Type B pancreatic cell (in vitro differentiated cells): Measurements from ENCODE around the gene CARHSP1. TPM values are rescaled to one million over a fixed set of nuclear protein-coding genes. Genes with fewer than 3 reads are reported as not detected.
A peak's percentile ranks its signal among the peaks of the same experiment; 100 is the strongest.
"Not testable (repeated sequence)": the region's sequence is repeated elsewhere in the genome, so short reads cannot be mapped to it uniquely, and the experiment has no call there.

Experiments
- DNase-seq: peaks from one replicate; pipeline ENCODE4 v3.0.0; 2021; ENCODE audit warnings: mixed read lengths; ENCODE audit not compliant: unreplicated experiment; ENCODE audit errors: extremely low spot score
- H3K27ac Mint-ChIP-seq: 2 replicates; pipeline ENCODE4 v1.8.0; 2021; ENCODE audit warnings: mild to moderate bottlenecking, mixed read lengths
- H3K27me3 Mint-ChIP-seq: 2 replicates; pipeline ENCODE4 v1.8.0; 2021; ENCODE audit warnings: mixed read lengths
- H3K36me3 Mint-ChIP-seq: 2 replicates; pipeline ENCODE4 v1.8.0; 2021; ENCODE audit warnings: mixed read lengths
- H3K4me1 Mint-ChIP-seq: one replicate; pipeline ENCODE4 v1.8.0; 2021; ENCODE audit warnings: mixed read lengths; ENCODE audit not compliant: unreplicated experiment
- H3K4me3 Mint-ChIP-seq: 2 replicates; pipeline ENCODE4 v1.8.0; 2021; ENCODE audit warnings: mild to moderate bottlenecking, mixed read lengths
- H3K9me3 Mint-ChIP-seq: 2 replicates; pipeline ENCODE4 v1.8.0; 2021; ENCODE audit warnings: mixed read lengths
- CTCF ChIP-seq: fragments of 200-600 bp; sonication (generic); conservative IDR thresholded peaks from 2 replicates; pipeline ENCODE4 v1.5.0; 2021; ENCODE audit warnings: antibody characterized with exemption, mild to moderate bottlenecking
- total RNA-seq: library from RNA; stranded (reverse); gene quantifications from 2 replicates; pipeline ENCODE4 v1.2.1, GENCODE V29; 2021; ENCODE audit warnings: low replicate concordance

CARHSP1 gene
- total RNA-seq, 1 donor from 2014 or later, result 84.6 TPM

DNA sequence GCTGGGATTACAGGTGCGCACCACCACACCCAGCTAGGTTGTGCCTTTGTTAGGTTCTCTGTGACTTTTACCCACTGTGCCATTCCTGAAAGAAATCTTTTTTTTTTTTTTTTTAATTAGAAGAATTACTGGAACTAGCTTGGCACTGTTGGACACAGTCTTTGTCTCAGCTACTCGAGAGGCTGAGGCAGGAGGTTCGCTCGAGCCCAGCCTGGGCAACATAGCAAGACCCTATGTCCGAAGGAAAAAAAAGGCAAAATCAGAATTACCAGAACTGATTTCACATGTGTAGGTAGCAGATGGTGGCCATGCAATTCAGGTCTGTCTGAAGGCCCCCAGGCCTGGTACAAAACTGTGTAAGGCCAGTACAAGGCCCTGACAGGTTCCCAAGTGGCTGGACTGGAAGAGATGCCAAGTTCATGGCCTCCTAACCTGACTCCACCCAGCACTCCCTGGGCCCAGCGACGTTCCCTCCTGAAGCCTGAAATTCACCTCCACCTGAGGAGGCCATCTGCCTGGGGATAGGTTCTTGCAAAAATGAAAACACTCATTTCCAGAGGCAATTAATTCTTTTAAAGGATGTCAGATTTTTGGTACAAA lies 23.0 kb downstream of the CARHSP1 start:
- Mint-ChIP-seq H3K27me3 (no peaks in the 10 kb centered on the region), H3K4me3 (no peak overlapping the region), H3K9me3 (no peaks in the 10 kb centered on the region), H3K27ac (no peak overlapping the region), H3K36me3 (peaks cover 23% of the 10 kb centered on the region), H3K4me1 (peaks cover 8% of the 10 kb centered on the region)
- no peak for DNase-seq
- TF ChIP-seq CTCF, result no peak

- not testable (repeated sequence) for H3K27me3 Mint-ChIP-seq, H3K4me1 Mint-ChIP-seq, DNase-seq, H3K9me3 Mint-ChIP-seq, H3K27ac Mint-ChIP-seq, H3K4me3 Mint-ChIP-seq
- H3K36me3 Mint-ChIP-seq, result peaks cover 23% of the 10 kb centered on the region
Observed at GRCh38 chr16:8843296-8843695, 25.5 kb downstream of the CARHSP1 start.

- not testable (repeated sequence) for H3K27me3 Mint-ChIP-seq, H3K9me3 Mint-ChIP-seq, DNase-seq, H3K4me1 Mint-ChIP-seq, H3K4me3 Mint-ChIP-seq
- peak overlapping the region; percentile 42 for H3K27ac Mint-ChIP-seq
- peaks cover 23% of the 10 kb centered on the region for H3K36me3 Mint-ChIP-seq
Observed at GRCh38 chr16:8842016-8842415, 26.8 kb downstream of the CARHSP1 start.

DNA sequence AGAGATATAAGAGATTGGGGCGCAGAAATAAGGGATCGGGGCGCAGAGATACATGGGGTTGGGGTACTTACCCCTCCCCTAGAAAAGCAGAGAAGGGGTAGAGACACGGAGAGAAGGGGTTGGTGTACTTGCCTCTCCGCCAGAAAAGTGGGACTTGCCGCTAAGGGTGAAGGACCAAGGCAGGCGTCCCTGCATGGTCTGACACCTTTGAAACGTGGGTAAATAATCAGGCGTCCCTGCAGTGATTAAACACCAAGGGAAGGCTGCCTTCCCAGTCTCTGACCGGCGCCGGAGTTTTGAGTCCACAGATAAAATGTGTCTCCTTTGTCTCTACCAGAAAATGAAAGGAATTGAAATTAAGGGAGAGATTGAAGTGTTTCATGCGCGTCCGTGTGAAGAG lies 31.2 kb downstream of the CARHSP1 start:
- not testable (repeated sequence) for DNase-seq, H3K9me3 Mint-ChIP-seq, H3K4me3 Mint-ChIP-seq, H3K27ac Mint-ChIP-seq, H3K27me3 Mint-ChIP-seq, H3K4me1 Mint-ChIP-seq
- peaks cover 12% of the 10 kb centered on the region for H3K36me3 Mint-ChIP-seq

- H3K36me3 Mint-ChIP-seq, H3K9me3 Mint-ChIP-seq, H3K27ac Mint-ChIP-seq, H3K27me3 Mint-ChIP-seq, H3K4me3 Mint-ChIP-seq, H3K4me1 Mint-ChIP-seq, DNase-seq: not testable (repeated sequence)
Observed at GRCh38 chr16:8836797-8837196, 32.0 kb downstream of the CARHSP1 start.

GRCh38 chr16:8832717-8833105 lies 36.1 kb downstream of the CARHSP1 start:
- Mint-ChIP-seq H3K27me3 (no peaks in the 10 kb centered on the region), H3K4me3 (no peak overlapping the region), H3K9me3 (no peaks in the 10 kb centered on the region), H3K27ac (no peak overlapping the region), H3K4me1 (no peaks in the 10 kb centered on the region), H3K36me3 (peaks cover 21% of the 10 kb centered on the region)
- DNase-seq, result no peak
- no peak for TF ChIP-seq CTCF

GRCh38 chr16:8831871-8832716 lies 36.7 kb downstream of the CARHSP1 start:
- Mint-ChIP-seq H3K36me3 (peaks cover 21% of the 10 kb centered on the region), H3K4me1 (no peaks in the 10 kb centered on the region), H3K9me3 (no peaks in the 10 kb centered on the region), H3K27me3 (no peaks in the 10 kb centered on the region), H3K27ac (peak overlapping the region; percentile 16), H3K4me3 (no peak overlapping the region)
- no peak for DNase-seq
- TF ChIP-seq CTCF, result no peak
